GM23338 (cell line): Measurements from ENCODE around the gene PRDX6. TPM values are rescaled to one million over a fixed set of nuclear protein-coding genes. Genes with fewer than 3 reads are reported as not detected.

Experiments used
- ATAC-seq: fragments of 200-7000 bp; cut with Tn5 transposase; 3 replicates; pipeline ENCODE4 v1.9.1; 2020
- DNase-seq: peaks from one replicate; pipeline ENCODE4 v3.0.0-alpha.2; 2015; ENCODE audit warnings: low spot score
- H2AFZ ChIP-seq: fragments of 200-600 bp; sonication (generic); 2 replicates; pipeline ENCODE4 v1.8.0; 2016; ENCODE audit warnings: antibody characterized with exemption, mild to moderate bottlenecking, moderate library complexity
- H3F3A ChIP-seq: fragments of 200-600 bp; sonication (generic); replicated peaks from 2 replicates; pipeline ENCODE4 v1.8.0; 2017; ENCODE audit warnings: antibody characterized with exemption, mixed run types, low read depth
- H3K27ac ChIP-seq: fragments of 200-600 bp; sonication (generic); 2 replicates; pipeline ENCODE4 v1.6.1; 2016; ENCODE audit warnings: low read depth
- H3K27me3 ChIP-seq: fragments of 200-600 bp; sonication (generic); 2 replicates; pipeline ENCODE4 v1.8.0; 2016; ENCODE audit warnings: mild to moderate bottlenecking, mixed run types, moderate library complexity; ENCODE audit not compliant: insufficient read depth
- H3K36me3 ChIP-seq: fragments of 200-600 bp; sonication (generic); 2 replicates; pipeline ENCODE4 v1.8.0; 2016; ENCODE audit warnings: mild to moderate bottlenecking; ENCODE audit not compliant: insufficient read depth
- H3K4me1 ChIP-seq: fragments of 200-600 bp; sonication (generic); 2 replicates; pipeline ENCODE4 v1.8.0; 2016; ENCODE audit warnings: mild to moderate bottlenecking, moderate library complexity; ENCODE audit not compliant: insufficient read depth
- H3K4me2 ChIP-seq: fragments of 200-600 bp; sonication (generic); 2 replicates; pipeline ENCODE4 v1.7.1; 2017; ENCODE audit warnings: mixed run types
- H3K4me3 ChIP-seq: fragments of 200-600 bp; sonication (generic); 2 replicates; pipeline ENCODE4 v1.6.1; 2016; ENCODE audit warnings: mixed run types
- H3K79me2 ChIP-seq: fragments of 200-600 bp; sonication (generic); replicated peaks from 2 replicates; pipeline ENCODE4 v1.8.0; 2017; ENCODE audit warnings: mild to moderate bottlenecking; ENCODE audit not compliant: insufficient read depth
- H3K9me2 ChIP-seq: fragments of 200-600 bp; sonication (generic); 2 replicates; pipeline ENCODE4 v1.8.0; 2017; ENCODE audit not compliant: insufficient read depth
- H4K20me1 ChIP-seq: fragments of 200-600 bp; sonication (generic); replicated peaks from 2 replicates; pipeline ENCODE4 v1.8.0; 2017; ENCODE audit warnings: mild to moderate bottlenecking; ENCODE audit not compliant: insufficient read depth
- H3K27ac Mint-ChIP-seq: 2 replicates; pipeline ENCODE4 v1.8.0; 2020; ENCODE audit warnings: inconsistent platforms, mild to moderate bottlenecking, moderate library complexity, mixed read lengths
- H3K27me3 Mint-ChIP-seq: 3 replicates; pipeline ENCODE4 v1.8.0; 2022; ENCODE audit warnings: low read depth, mild to moderate bottlenecking, moderate library complexity, mixed read lengths, inconsistent platforms; ENCODE audit not compliant: insufficient read depth, poor library complexity
- H3K36me3 Mint-ChIP-seq: 3 replicates; pipeline ENCODE4 v1.8.0; 2021; ENCODE audit warnings: low read depth, mild to moderate bottlenecking, inconsistent platforms, moderate library complexity, mixed read lengths
- H3K4me1 Mint-ChIP-seq: 3 replicates; pipeline ENCODE4 v1.8.0; 2020; ENCODE audit warnings: mild to moderate bottlenecking, inconsistent platforms, mixed read lengths
- H3K4me3 Mint-ChIP-seq: 3 replicates; pipeline ENCODE4 v1.8.0; 2021; ENCODE audit warnings: moderate library complexity, mild to moderate bottlenecking, inconsistent platforms, mixed read lengths
- H3K9me3 Mint-ChIP-seq: 3 replicates; pipeline ENCODE4 v1.8.0; 2020; ENCODE audit warnings: moderate library complexity, mild to moderate bottlenecking, inconsistent platforms, mixed read lengths
- CTCF ChIP-seq, 2 experiments: fragments of 200-600 bp in 1 of 2; sonication (generic) in 1 of 2; conservative IDR thresholded peaks; 2 replicates each; pipeline versions ENCODE4 v1.5.1 to v1.6.1; 2016 to 2017; ENCODE audit warnings: antibody characterized with exemption in 2 of 2, low read depth in 2 of 2, mild to moderate bottlenecking in 2 of 2, moderate library complexity in 1 of 2
- ETS1 ChIP-seq: IDR thresholded peaks from 2 replicates; pipeline ENCODE4 v1.6.1; 2016; ENCODE audit warnings: antibody characterized with exemption
- EZH2 ChIP-seq: fragments of 200-600 bp; sonication (generic); IDR thresholded peaks from one replicate; pipeline ENCODE4 v1.8.0; 2017; ENCODE audit warnings: antibody characterized with exemption, mild to moderate bottlenecking, low read depth; ENCODE audit not compliant: unreplicated experiment
- EZH2phosphoT487 ChIP-seq: fragments of 200-600 bp; sonication (generic); IDR thresholded peaks from one replicate; pipeline ENCODE4 v1.8.1; 2018; ENCODE audit warnings: antibody characterized with exemption; ENCODE audit not compliant: unreplicated experiment
- JUNB ChIP-seq: IDR thresholded peaks from one replicate; pipeline ENCODE4 v1.6.1; 2016; ENCODE audit warnings: antibody characterized with exemption; ENCODE audit not compliant: unreplicated experiment
- NANOG ChIP-seq: IDR thresholded peaks from 2 replicates; pipeline ENCODE4 v1.6.1; 2016; ENCODE audit warnings: antibody characterized with exemption, borderline replicate concordance
- POLR2AphosphoS5 ChIP-seq: IDR thresholded peaks from 2 replicates; pipeline ENCODE4 v1.6.1; 2016; ENCODE audit warnings: antibody characterized with exemption, low read depth
- STAT1 ChIP-seq: IDR thresholded peaks from one replicate; pipeline ENCODE4 v1.6.1; 2016; ENCODE audit warnings: antibody characterized with exemption; ENCODE audit not compliant: unreplicated experiment
- ZNF114 ChIP-seq: fragments of 250-450 bp; sonication (Bioruptor Pico); IDR thresholded peaks from 2 replicates; pipeline ENCODE4 v1.5.0; 2020; ENCODE audit warnings: mild to moderate bottlenecking, moderate library complexity
- ZNF331 ChIP-seq: fragments of 250-450 bp; sonication (Bioruptor Pico); IDR thresholded peaks from 2 replicates; pipeline ENCODE4 v1.5.0; 2020; ENCODE audit warnings: low read depth, mild to moderate bottlenecking, moderate library complexity
- polyA plus RNA-seq: library from polyadenylated mRNA; unstranded; fragments of >200 nt; fragmentation: Nextera tagmentation; extraction: Ambion mirVana; gene quantifications from 2 replicates; pipeline ENCODE4 v1.2.1, GENCODE V29; 2016
- total RNA-seq: library from RNA; depleted of rRNA; stranded (reverse); fragments of >200 nt; shearing (Covaris generic); gene quantifications from 2 replicates; pipeline ENCODE4 v1.2.3, GENCODE V29; 2014
- TF ChIP-seq, protein P1 (sequence below): fragments of 250-450 bp; sonication (Bioruptor Pico); IDR thresholded peaks from 2 replicates; pipeline ENCODE4 v1.5.0; 2020; ENCODE audit warnings: mild to moderate bottlenecking, moderate library complexity

The PRDX6 gene
- total and polyA plus RNA-seq, 2 experiments from 2014 or later: 516 to 746 TPM

GRCh38 chr1:173478094-173478674 is 1.0 kb downstream of the PRDX6 start (continued):
- TF ChIP-seq, protein P1, sequence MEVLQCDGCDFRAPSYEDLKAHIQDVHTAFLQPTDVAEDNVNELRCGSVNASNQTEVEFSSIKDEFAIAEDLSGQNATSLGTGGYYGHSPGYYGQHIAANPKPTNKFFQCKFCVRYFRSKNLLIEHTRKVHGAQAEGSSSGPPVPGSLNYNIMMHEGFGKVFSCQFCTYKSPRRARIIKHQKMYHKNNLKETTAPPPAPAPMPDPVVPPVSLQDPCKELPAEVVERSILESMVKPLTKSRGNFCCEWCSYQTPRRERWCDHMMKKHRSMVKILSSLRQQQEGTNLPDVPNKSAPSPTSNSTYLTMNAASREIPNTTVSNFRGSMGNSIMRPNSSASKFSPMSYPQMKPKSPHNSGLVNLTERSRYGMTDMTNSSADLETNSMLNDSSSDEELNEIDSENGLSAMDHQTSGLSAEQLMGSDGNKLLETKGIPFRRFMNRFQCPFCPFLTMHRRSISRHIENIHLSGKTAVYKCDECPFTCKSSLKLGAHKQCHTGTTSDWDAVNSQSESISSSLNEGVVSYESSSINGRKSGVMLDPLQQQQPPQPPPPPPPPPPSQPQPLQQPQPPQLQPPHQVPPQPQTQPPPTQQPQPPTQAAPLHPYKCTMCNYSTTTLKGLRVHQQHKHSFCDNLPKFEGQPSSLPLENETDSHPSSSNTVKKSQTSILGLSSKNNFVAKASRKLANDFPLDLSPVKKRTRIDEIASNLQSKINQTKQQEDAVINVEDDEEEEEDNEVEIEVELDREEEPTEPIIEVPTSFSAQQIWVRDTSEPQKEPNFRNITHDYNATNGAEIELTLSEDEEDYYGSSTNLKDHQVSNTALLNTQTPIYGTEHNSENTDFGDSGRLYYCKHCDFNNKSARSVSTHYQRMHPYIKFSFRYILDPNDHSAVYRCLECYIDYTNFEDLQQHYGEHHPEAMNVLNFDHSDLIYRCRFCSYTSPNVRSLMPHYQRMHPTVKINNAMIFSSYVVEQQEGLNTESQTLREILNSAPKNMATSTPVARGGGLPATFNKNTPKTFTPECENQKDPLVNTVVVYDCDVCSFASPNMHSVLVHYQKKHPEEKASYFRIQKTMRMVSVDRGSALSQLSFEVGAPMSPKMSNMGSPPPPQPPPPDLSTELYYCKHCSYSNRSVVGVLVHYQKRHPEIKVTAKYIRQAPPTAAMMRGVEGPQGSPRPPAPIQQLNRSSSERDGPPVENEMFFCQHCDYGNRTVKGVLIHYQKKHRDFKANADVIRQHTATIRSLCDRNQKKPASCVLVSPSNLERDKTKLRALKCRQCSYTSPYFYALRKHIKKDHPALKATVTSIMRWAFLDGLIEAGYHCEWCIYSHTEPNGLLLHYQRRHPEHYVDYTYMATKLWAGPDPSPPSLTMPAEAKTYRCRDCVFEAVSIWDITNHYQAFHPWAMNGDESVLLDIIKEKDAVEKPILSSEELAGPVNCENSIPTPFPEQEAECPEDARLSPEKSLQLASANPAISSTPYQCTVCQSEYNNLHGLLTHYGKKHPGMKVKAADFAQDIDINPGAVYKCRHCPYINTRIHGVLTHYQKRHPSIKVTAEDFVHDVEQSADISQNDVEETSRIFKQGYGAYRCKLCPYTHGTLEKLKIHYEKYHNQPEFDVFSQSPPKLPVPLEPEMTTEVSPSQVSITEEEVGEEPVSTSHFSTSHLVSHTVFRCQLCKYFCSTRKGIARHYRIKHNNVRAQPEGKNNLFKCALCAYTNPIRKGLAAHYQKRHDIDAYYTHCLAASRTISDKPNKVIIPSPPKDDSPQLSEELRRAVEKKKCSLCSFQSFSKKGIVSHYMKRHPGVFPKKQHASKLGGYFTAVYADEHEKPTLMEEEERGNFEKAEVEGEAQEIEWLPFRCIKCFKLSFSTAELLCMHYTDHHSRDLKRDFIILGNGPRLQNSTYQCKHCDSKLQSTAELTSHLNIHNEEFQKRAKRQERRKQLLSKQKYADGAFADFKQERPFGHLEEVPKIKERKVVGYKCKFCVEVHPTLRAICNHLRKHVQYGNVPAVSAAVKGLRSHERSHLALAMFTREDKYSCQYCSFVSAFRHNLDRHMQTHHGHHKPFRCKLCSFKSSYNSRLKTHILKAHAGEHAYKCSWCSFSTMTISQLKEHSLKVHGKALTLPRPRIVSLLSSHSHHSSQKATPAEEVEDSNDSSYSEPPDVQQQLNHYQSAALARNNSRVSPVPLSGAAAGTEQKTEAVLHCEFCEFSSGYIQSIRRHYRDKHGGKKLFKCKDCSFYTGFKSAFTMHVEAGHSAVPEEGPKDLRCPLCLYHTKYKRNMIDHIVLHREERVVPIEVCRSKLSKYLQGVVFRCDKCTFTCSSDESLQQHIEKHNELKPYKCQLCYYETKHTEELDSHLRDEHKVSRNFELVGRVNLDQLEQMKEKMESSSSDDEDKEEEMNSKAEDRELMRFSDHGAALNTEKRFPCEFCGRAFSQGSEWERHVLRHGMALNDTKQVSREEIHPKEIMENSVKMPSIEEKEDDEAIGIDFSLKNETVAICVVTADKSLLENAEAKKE (CRISPR knock-in tag): no peak
- TF ChIP-seq EZH2: no peak

GRCh38 chr1:173479649-173480048 is 2.5 kb downstream of the PRDX6 start:
- Mint-ChIP-seq H3K27ac (peak overlapping the region; percentile 65), H3K4me1 (peaks cover 24% of the 10 kb centered on the region), H3K27me3 (peaks cover 7% of the 10 kb centered on the region), H3K9me3 (no peaks in the 10 kb centered on the region), H3K36me3 (peaks cover 64% of the 10 kb centered on the region), H3K4me3 (peak overlapping the region; percentile 90)
- Histone ChIP-seq H3K27ac (peak overlapping the region; percentile 28; the same call in 1 of the 2 replicates), H2AFZ (no peak overlapping the region), H4K20me1 (peaks cover 35% of the 10 kb centered on the region), H3K4me1 (peaks cover 31% of the 10 kb centered on the region), H3K27me3 (no peaks in the 10 kb centered on the region), H3K4me3 (peak overlapping the region; percentile 96), H3K36me3 (peaks cover 47% of the 10 kb centered on the region), H3K9me2 (no peaks in the 10 kb centered on the region), H3K4me2 (peak overlapping the region; percentile 99), H3K79me2 (peaks cover 71% of the 10 kb centered on the region), H3F3A (no peaks in the 10 kb centered on the region)
- ATAC-seq: no peak
- DNase-seq: no peak
- no peak for TF ChIP-seq EZH2phosphoT487
- no peak for TF ChIP-seq NANOG
- TF ChIP-seq JUNB: no peak
- TF ChIP-seq ZNF114 (CRISPR knock-in tag): no peak
- no peak for TF ChIP-seq POLR2AphosphoS5
- no peak for TF ChIP-seq CTCF (conservative IDR thresholded peaks at IDR 0.05; ENCODE audit: low read depth in 2 of 2)
- TF ChIP-seq ZNF331 (CRISPR knock-in tag): no peak
- no peak for TF ChIP-seq STAT1
- TF ChIP-seq ETS1: no peak
